Measurements from ENCODE around the gene ZNF780A. TPM values are rescaled to one million over a fixed set of nuclear protein-coding genes. Genes with fewer than 3 reads are reported as not detected.

ZNF780A gene
- total RNA-seq, 4 donors from 2014 or later = 1.0 to 8.0 (median 5.4) TPM

DNA sequence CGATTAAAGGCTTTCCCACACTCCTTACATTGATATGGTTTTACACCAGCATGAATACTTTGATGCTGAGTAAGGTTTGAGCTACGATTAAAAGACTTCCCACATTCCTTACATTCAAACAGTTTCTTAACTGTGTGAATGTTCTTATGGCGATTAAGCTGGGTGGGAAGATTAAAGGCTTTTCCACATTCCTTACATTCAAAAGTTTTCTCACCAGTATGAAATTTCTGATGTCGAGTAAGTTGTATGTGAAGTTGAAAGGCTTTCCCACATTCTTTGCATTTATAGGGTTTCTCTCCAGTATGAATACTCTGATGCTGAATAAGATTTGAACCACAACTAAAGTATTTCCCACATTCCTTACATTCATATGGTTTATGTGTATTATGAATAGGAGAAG, 54.7 kb downstream of the ZNF780A start:
- peaks cover 12 to 58% (median 22%) of the 10 kb centered on the region in 3 donors for H3K9me3 ChIP-seq
- no peak for ATAC-seq
- intact Hi-C loops (cut with DNase I; ENCODE audit: low total_unique reads) = no loop called here

DNA sequence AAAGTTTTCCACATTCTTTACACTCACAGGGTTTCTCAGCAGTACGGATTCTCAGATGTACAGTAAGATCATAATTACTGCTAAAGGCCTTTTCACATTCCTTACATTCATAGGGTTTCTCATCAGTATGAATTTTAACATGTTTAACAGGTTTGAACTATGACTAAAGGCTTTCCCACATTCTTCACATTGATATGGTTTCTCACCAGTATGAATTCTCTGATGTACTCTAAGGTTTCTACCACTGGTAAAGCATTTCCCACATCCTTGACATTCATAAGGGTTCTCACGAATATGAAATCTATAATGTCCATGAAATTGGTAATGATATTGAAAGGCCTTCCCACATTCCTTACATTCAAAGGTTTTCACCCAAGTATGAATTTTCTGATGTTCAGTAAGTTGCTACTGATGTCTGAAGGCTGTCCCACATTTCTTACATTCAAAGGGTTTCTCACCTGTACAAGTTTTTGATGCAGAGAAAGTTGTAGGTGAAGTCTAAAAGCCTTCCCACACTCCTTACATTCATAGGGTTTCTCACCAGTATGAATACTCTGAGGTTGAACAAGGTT, 56.7 kb downstream of the ZNF780A start:
- peaks cover 2 to 24% of the 10 kb centered on the region in 2 donors for H3K36me3 ChIP-seq
- intact Hi-C loops (cut with DNase I; ENCODE audit: low total_unique reads) (no loop called here), in situ Hi-C loops (cut with MboI; ENCODE audit: low sequenced_read_pairs in 4 of 4) (no loop called here)
- DNase-seq (no peak), ATAC-seq (no peak)
- no peak overlapping the region for H3K4me3 ChIP-seq
- H3K4me1 ChIP-seq = no peaks in the 10 kb centered on the region
- H3K27ac ChIP-seq = no peak overlapping the region
- peaks cover 12 to 72% (median 22%) of the 10 kb centered on the region in 3 donors for H3K9me3 ChIP-seq
- TF ChIP-seq, protein P1, sequence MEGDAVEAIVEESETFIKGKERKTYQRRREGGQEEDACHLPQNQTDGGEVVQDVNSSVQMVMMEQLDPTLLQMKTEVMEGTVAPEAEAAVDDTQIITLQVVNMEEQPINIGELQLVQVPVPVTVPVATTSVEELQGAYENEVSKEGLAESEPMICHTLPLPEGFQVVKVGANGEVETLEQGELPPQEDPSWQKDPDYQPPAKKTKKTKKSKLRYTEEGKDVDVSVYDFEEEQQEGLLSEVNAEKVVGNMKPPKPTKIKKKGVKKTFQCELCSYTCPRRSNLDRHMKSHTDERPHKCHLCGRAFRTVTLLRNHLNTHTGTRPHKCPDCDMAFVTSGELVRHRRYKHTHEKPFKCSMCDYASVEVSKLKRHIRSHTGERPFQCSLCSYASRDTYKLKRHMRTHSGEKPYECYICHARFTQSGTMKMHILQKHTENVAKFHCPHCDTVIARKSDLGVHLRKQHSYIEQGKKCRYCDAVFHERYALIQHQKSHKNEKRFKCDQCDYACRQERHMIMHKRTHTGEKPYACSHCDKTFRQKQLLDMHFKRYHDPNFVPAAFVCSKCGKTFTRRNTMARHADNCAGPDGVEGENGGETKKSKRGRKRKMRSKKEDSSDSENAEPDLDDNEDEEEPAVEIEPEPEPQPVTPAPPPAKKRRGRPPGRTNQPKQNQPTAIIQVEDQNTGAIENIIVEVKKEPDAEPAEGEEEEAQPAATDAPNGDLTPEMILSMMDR (IDR thresholded peaks at IDR 0.05 in 4 of 5, conservative IDR thresholded peaks at IDR 0.05 in 1 of 5) = no peak
- no peak for TF ChIP-seq POLR2A (IDR thresholded peaks at IDR 0.05)
- no peaks in the 10 kb centered on the region for H3K27me3 ChIP-seq

More for the DNA sequence above, 54.7 kb downstream of the ZNF780A start:
- Histone ChIP-seq H3K4me3 (no peak overlapping the region), H3K27ac (no peak overlapping the region), H3K36me3 (peaks cover 2 to 24% of the 10 kb centered on the region in 2 donors), H3K4me1 (no peaks in the 10 kb centered on the region), H3K27me3 (no peaks in the 10 kb centered on the region)
- no peak for DNase-seq
- TF ChIP-seq, protein P1 (IDR thresholded peaks at IDR 0.05 in 4 of 5, conservative IDR thresholded peaks at IDR 0.05 in 1 of 5) = no peak
- no peak for TF ChIP-seq POLR2A (IDR thresholded peaks at IDR 0.05)
- in situ Hi-C loops (cut with MboI; ENCODE audit: low sequenced_read_pairs in 4 of 4) = no loop called here

DNA sequence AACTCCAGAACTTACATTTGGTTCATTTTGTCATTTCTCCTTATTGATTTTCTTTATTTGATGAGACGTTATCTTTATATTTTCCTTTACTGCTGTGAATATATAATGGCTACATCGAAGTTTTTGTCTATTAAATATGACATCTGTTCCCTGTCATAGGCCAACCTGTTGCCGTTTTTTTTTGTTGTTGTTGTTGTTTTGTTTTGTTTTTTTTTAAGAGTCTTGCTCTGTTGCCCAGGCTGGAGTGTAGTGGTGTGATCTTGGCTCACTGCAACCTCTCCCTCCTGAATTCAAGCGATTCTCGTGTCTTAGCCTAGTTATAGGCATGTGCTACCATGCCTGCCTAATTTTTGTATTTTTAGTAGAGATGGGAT, 64.2 kb downstream of the ZNF780A start:
- intact Hi-C loops (cut with DNase I; ENCODE audit: low total_unique reads) = no loop called here
- in situ Hi-C loops (cut with MboI; ENCODE audit: low sequenced_read_pairs in 4 of 4) = no loop called here
- Histone ChIP-seq H3K36me3 (no peaks in the 10 kb centered on the region), H3K9me3 (peaks cover 0 to 44% (median 8%) of the 10 kb centered on the region in 3 donors), H3K27ac (no peak overlapping the region), H3K27me3 (no peaks in the 10 kb centered on the region), H3K4me1 (no peaks in the 10 kb centered on the region), H3K4me3 (no peak overlapping the region)
- no peak for TF ChIP-seq POLR2A (IDR thresholded peaks at IDR 0.05)
- TF ChIP-seq, protein P1 (IDR thresholded peaks at IDR 0.05 in 4 of 5, conservative IDR thresholded peaks at IDR 0.05 in 1 of 5) = no peak
- ATAC-seq (no peak), DNase-seq (no peak)

DNA sequence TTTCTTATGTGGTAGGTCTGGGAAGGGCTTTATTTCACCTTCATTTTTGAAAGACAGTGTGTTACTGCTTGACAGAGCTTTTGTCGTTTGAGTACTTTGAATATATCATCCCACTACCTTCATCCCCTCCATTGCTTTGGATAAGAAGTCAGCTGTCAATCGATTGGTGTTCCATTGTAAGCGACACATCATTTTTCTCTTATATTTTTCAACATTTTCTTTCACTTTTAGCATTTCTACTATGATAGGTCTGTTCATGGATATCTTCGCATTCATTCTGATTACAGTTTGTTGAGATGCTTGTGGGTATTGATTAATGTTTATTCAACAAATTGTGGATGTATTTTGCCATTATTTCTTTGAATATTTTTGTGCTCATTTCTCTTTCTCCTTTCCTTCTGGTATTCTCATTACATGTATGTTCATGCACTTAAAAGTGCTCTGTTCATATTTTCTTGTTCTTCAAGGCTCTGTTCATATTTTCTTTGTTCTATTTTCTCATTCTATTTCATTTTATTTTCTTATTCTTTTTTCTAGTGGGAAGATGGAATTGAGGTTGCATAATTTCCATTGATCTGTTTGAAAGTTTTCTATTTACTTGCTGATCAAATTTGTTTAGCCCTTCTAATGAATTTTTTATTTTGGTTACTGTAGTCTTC, 64.7 kb downstream of the ZNF780A start:
- ATAC-seq = no peak
- no peak for DNase-seq
- intact Hi-C loops (cut with DNase I; ENCODE audit: low total_unique reads) (no loop called here), in situ Hi-C loops (cut with MboI; ENCODE audit: low sequenced_read_pairs in 4 of 4) (no loop called here)
- peaks cover 0 to 39% (median 4%) of the 10 kb centered on the region in 3 donors for H3K9me3 ChIP-seq
- H3K27me3 ChIP-seq = no peaks in the 10 kb centered on the region
- no peak overlapping the region for H3K27ac ChIP-seq
- no peaks in the 10 kb centered on the region for H3K4me1 ChIP-seq
- no peak for TF ChIP-seq POLR2A (IDR thresholded peaks at IDR 0.05)
- TF ChIP-seq, protein P1 (IDR thresholded peaks at IDR 0.05 in 4 of 5, conservative IDR thresholded peaks at IDR 0.05 in 1 of 5) = no peak
- H3K4me3 ChIP-seq = no peak overlapping the region
- H3K36me3 ChIP-seq = no peaks in the 10 kb centered on the region

Measured in gastrocnemius medialis (tissue), 4 donors.